ENCODE measurements around the gene SCYGR2. TPM values are rescaled to one million over a fixed set of nuclear protein-coding genes. Genes with fewer than 3 reads are reported as not detected.

The SCYGR2 gene
- total RNA-seq, 1 donor: not detected

GRCh38 chr2:227576812-227577211 is 21.9 kb upstream of the SCYGR2 start:
- no peak for TF ChIP-seq CTCF (IDR thresholded peaks at IDR 0.05; ENCODE audit: extremely low read depth, low read depth, low read length)
- Histone ChIP-seq H3K4me1 (ENCODE audit: insufficient read depth, low read length) (no peaks in the 10 kb centered on the region), H3K4me2 (ENCODE audit: insufficient read depth, low read length) (no peak overlapping the region), H3K27ac (ENCODE audit: low read depth, low read length) (no peak overlapping the region), H3K9me3 (ENCODE audit: low read depth, low read length) (no peaks in the 10 kb centered on the region), H3K27me3 (ENCODE audit: insufficient read depth, low read length) (no peaks in the 10 kb centered on the region), H3K36me3 (ENCODE audit: insufficient read depth, low read length) (no peaks in the 10 kb centered on the region), H2AFZ (ENCODE audit: low read length) (no peak overlapping the region), H3K79me2 (ENCODE audit: insufficient read depth, low read length) (no peaks in the 10 kb centered on the region), H4K20me1 (ENCODE audit: insufficient read depth, low read length) (no peaks in the 10 kb centered on the region), H3K4me3 (ENCODE audit: insufficient read depth, low read length) (no peak overlapping the region)
- no peak for DNase-seq (ENCODE audit: insufficient read length, low spot score, missing footprints)

- Histone ChIP-seq H4K20me1 (ENCODE audit: insufficient read depth, low read length) (no peaks in the 10 kb centered on the region), H3K4me1 (ENCODE audit: insufficient read depth, low read length) (no peaks in the 10 kb centered on the region), H3K79me2 (ENCODE audit: insufficient read depth, low read length) (no peaks in the 10 kb centered on the region), H3K27me3 (ENCODE audit: insufficient read depth, low read length) (no peaks in the 10 kb centered on the region), H3K36me3 (ENCODE audit: insufficient read depth, low read length) (no peaks in the 10 kb centered on the region), H3K4me2 (ENCODE audit: insufficient read depth, low read length) (no peak overlapping the region), H2AFZ (ENCODE audit: low read length) (no peak overlapping the region), H3K4me3 (ENCODE audit: insufficient read depth, low read length) (no peak overlapping the region), H3K27ac (ENCODE audit: low read depth, low read length) (no peak overlapping the region), H3K9me3 (ENCODE audit: low read depth, low read length) (no peaks in the 10 kb centered on the region)
- no peak for DNase-seq (ENCODE audit: insufficient read length, low spot score, missing footprints)
- TF ChIP-seq CTCF (IDR thresholded peaks at IDR 0.05; ENCODE audit: extremely low read depth, low read depth, low read length): no peak
Measured at GRCh38 chr2:227577555-227577954, 21.1 kb upstream of the SCYGR2 start.

GRCh38 chr2:227578642-227579041 is 20.1 kb upstream of the SCYGR2 start:
- no peaks in the 10 kb centered on the region for H3K4me1 ChIP-seq (ENCODE audit: insufficient read depth, low read length)
- no peak for TF ChIP-seq CTCF (IDR thresholded peaks at IDR 0.05; ENCODE audit: extremely low read depth, low read depth, low read length)
- H3K9me3 ChIP-seq (ENCODE audit: low read depth, low read length): no peaks in the 10 kb centered on the region
- H3K4me2 ChIP-seq (ENCODE audit: insufficient read depth, low read length): no peak overlapping the region
- H4K20me1 ChIP-seq (ENCODE audit: insufficient read depth, low read length): no peaks in the 10 kb centered on the region
- H3K36me3 ChIP-seq (ENCODE audit: insufficient read depth, low read length): no peaks in the 10 kb centered on the region
- no peaks in the 10 kb centered on the region for H3K79me2 ChIP-seq (ENCODE audit: insufficient read depth, low read length)
- no peak overlapping the region for H2AFZ ChIP-seq (ENCODE audit: low read length)
- no peak for DNase-seq (ENCODE audit: insufficient read length, low spot score, missing footprints)
- no peak overlapping the region for H3K4me3 ChIP-seq (ENCODE audit: insufficient read depth, low read length)
- H3K27ac ChIP-seq (ENCODE audit: low read depth, low read length): no peak overlapping the region
- no peaks in the 10 kb centered on the region for H3K27me3 ChIP-seq (ENCODE audit: insufficient read depth, low read length)

- Histone ChIP-seq H3K27me3 (ENCODE audit: insufficient read depth, low read length) (no peaks in the 10 kb centered on the region), H2AFZ (ENCODE audit: low read length) (no peak overlapping the region), H3K9me3 (ENCODE audit: low read depth, low read length) (no peaks in the 10 kb centered on the region), H3K27ac (ENCODE audit: low read depth, low read length) (no peak overlapping the region), H3K36me3 (ENCODE audit: insufficient read depth, low read length) (no peaks in the 10 kb centered on the region), H3K4me1 (ENCODE audit: insufficient read depth, low read length) (no peaks in the 10 kb centered on the region), H4K20me1 (ENCODE audit: insufficient read depth, low read length) (no peaks in the 10 kb centered on the region), H3K4me3 (ENCODE audit: insufficient read depth, low read length) (no peak overlapping the region), H3K79me2 (ENCODE audit: insufficient read depth, low read length) (no peaks in the 10 kb centered on the region), H3K4me2 (ENCODE audit: insufficient read depth, low read length) (no peak overlapping the region)
- DNase-seq (ENCODE audit: insufficient read length, low spot score, missing footprints): no peak
- no peak for TF ChIP-seq CTCF (IDR thresholded peaks at IDR 0.05; ENCODE audit: extremely low read depth, low read depth, low read length)
Measured at GRCh38 chr2:227579791-227580190, 18.9 kb upstream of the SCYGR2 start.

All from osteoblast (primary cell).